WTC11 (cell line): Measurements from ENCODE around the gene SGK2. TPM values are rescaled to one million over a fixed set of nuclear protein-coding genes. Genes with fewer than 3 reads are reported as not detected.
"Not testable (repeated sequence)": the region's sequence is repeated elsewhere in the genome, so short reads cannot be mapped to it uniquely, and the experiment has no call there.

ENCODE experiments used
- ATAC-seq: fragments of 200-7000 bp; cut with Tn5 transposase; 2 replicates; pipeline ENCODE4 v1.10.0; 2021; ENCODE audit warnings: mild to moderate bottlenecking, moderate library complexity
- CTCF ChIA-PET: fragments of 300-600 bp; sonication (Branson Sonifier 250); formaldehyde crosslinking; loops from one replicate; lab custom pipeline; 2021; ENCODE audit warnings: antibody characterized with exemption; lab: Charles Lee
- POLR2A ChIA-PET: fragments of 350-600 bp; sonication (Branson Sonifier 250); formaldehyde crosslinking; loops from one replicate; lab custom pipeline; 2021; ENCODE audit warnings: antibody characterized with exemption; lab: Charles Lee
- DNase-seq: peaks from one replicate; pipeline ENCODE4 v3.0.0; 2021; ENCODE audit warnings: low spot score
- H3K27ac Mint-ChIP-seq: 2 replicates; pipeline ENCODE4 v1.8.0; 2021; ENCODE audit warnings: mixed read lengths
- H3K27me3 Mint-ChIP-seq: 2 replicates; pipeline ENCODE4 v1.8.0; 2021; ENCODE audit warnings: low read depth, mild to moderate bottlenecking, moderate library complexity, mixed read lengths
- H3K36me3 Mint-ChIP-seq: 2 replicates; pipeline ENCODE4 v1.8.0; 2021; ENCODE audit warnings: mixed read lengths
- H3K4me1 Mint-ChIP-seq: 2 replicates; pipeline ENCODE4 v1.8.0; 2022; ENCODE audit warnings: mixed read lengths
- H3K4me3 Mint-ChIP-seq: 2 replicates; pipeline ENCODE4 v1.8.0; 2021; ENCODE audit warnings: mild to moderate bottlenecking, moderate library complexity, mixed read lengths
- H3K9me3 Mint-ChIP-seq: 2 replicates; pipeline ENCODE4 v1.8.0; 2021; ENCODE audit warnings: mixed read lengths
- AFF4 ChIP-seq: sonication (generic); formaldehyde crosslinking; IDR thresholded peaks from 2 replicates; pipeline ENCODE4 v1.8.1; 2023; ENCODE audit warnings: mild to moderate bottlenecking, missing genetic modification reagents, borderline replicate concordance
- AR ChIP-seq: fragments of 250-450 bp; sonication (Bioruptor Pico); IDR thresholded peaks from 2 replicates; pipeline ENCODE4 v1.9.0; 2021; ENCODE audit warnings: mild to moderate bottlenecking
- ATF2 ChIP-seq: sonication (generic); formaldehyde crosslinking; IDR thresholded peaks from 2 replicates; pipeline ENCODE4 v1.8.1; 2022; ENCODE audit warnings: low read depth, missing genetic modification reagents, borderline replicate concordance
- ATF3 ChIP-seq: sonication (generic); formaldehyde crosslinking; conservative IDR thresholded peaks from 2 replicates; pipeline ENCODE4 v1.8.1; 2022; ENCODE audit warnings: mild to moderate bottlenecking, missing genetic modification reagents
- ATF6 ChIP-seq: sonication (generic); formaldehyde crosslinking; IDR thresholded peaks from 2 replicates; pipeline ENCODE4 v1.8.1; 2023; ENCODE audit warnings: mild to moderate bottlenecking, missing genetic modification reagents
- CREM ChIP-seq: sonication (generic); formaldehyde crosslinking; IDR thresholded peaks from 2 replicates; pipeline ENCODE4 v1.8.1; 2022; ENCODE audit warnings: mild to moderate bottlenecking, missing genetic modification reagents, moderate library complexity
- EMX1 ChIP-seq: fragments of 250-450 bp; sonication (Bioruptor Pico); IDR thresholded peaks from 2 replicates; pipeline ENCODE4 v1.8.0; 2021; ENCODE audit warnings: mild to moderate bottlenecking
- ETV6 ChIP-seq: sonication (generic); formaldehyde crosslinking; IDR thresholded peaks from 2 replicates; pipeline ENCODE4 v1.8.1; 2022; ENCODE audit warnings: mild to moderate bottlenecking, missing genetic modification reagents
- GTF2I ChIP-seq: fragments of 250-450 bp; sonication (Bioruptor Pico); conservative IDR thresholded peaks from 2 replicates; pipeline ENCODE4 v1.4.0; 2021; ENCODE audit warnings: mild to moderate bottlenecking
- MAX ChIP-seq: sonication (generic); formaldehyde crosslinking; IDR thresholded peaks from 2 replicates; pipeline ENCODE4 v1.8.0; 2022; ENCODE audit warnings: mild to moderate bottlenecking, missing genetic modification reagents
- NR3C1 ChIP-seq: sonication (generic); formaldehyde crosslinking; conservative IDR thresholded peaks from 2 replicates; pipeline ENCODE4 v1.8.1; 2023; ENCODE audit warnings: low read depth, mild to moderate bottlenecking, missing genetic modification reagents
- OVOL2 ChIP-seq: fragments of 250-450 bp; sonication (Bioruptor Pico); IDR thresholded peaks from 2 replicates; pipeline ENCODE4 v1.9.0; 2021; ENCODE audit warnings: mild to moderate bottlenecking, borderline replicate concordance
- SOX15 ChIP-seq: fragments of 250-450 bp; sonication (Bioruptor Pico); IDR thresholded peaks from 2 replicates; pipeline ENCODE4 v1.9.0; 2021; ENCODE audit warnings: mild to moderate bottlenecking
- TEAD1 ChIP-seq: sonication (generic); formaldehyde crosslinking; IDR thresholded peaks from 2 replicates; pipeline ENCODE4 v1.8.0; 2022; ENCODE audit warnings: mild to moderate bottlenecking, missing genetic modification reagents
- ZNF281 ChIP-seq: sonication (generic); formaldehyde crosslinking; IDR thresholded peaks from 2 replicates; pipeline ENCODE4 v1.8.0; 2023; ENCODE audit warnings: mild to moderate bottlenecking, missing genetic modification reagents
- ZNF425 ChIP-seq: fragments of 250-450 bp; sonication (Bioruptor Pico); conservative IDR thresholded peaks from 2 replicates; pipeline ENCODE4 v1.9.0; 2021; ENCODE audit warnings: mild to moderate bottlenecking
- ZNF671 ChIP-seq: fragments of 250-450 bp; sonication (Bioruptor Pico); IDR thresholded peaks from 2 replicates; pipeline ENCODE4 v1.8.0; 2021; ENCODE audit warnings: mild to moderate bottlenecking
- total RNA-seq: library from RNA; stranded (reverse); gene quantifications from 3 replicates; pipeline ENCODE4 v1.2.3, GENCODE V29; 2021

Gene SGK2
- total RNA-seq, 1 experiment from 2014 or later = 0.74 TPM

GRCh38 chr20:43586641-43587040 lies 27.8 kb downstream of the SGK2 start (continued):
- TF ChIP-seq AR = no peak

- H3K27ac Mint-ChIP-seq, H3K36me3 Mint-ChIP-seq, DNase-seq, ATAC-seq, H3K4me3 Mint-ChIP-seq, H3K9me3 Mint-ChIP-seq, POLR2A ChIA-PET, CTCF ChIA-PET, H3K27me3 Mint-ChIP-seq: not testable (repeated sequence)
- peaks cover 20% of the 10 kb centered on the region for H3K4me1 Mint-ChIP-seq
These were observed 29.7 kb downstream of the SGK2 start for GRCh38 chr20:43588526-43588925.

- no peak for TF ChIP-seq SOX15 (CRISPR knock-in tag)
- no peak for TF ChIP-seq CREM
- no peak for TF ChIP-seq ATF2 (CRISPR knock-in tag)
- TF ChIP-seq GTF2I (CRISPR knock-in tag) = no peak
- no peak for TF ChIP-seq EMX1 (CRISPR knock-in tag)
- no peak for TF ChIP-seq MAX (CRISPR knock-in tag)
- no peak for TF ChIP-seq OVOL2 (CRISPR knock-in tag)
- TF ChIP-seq ETV6 (CRISPR knock-in tag) = no peak
- no peak for TF ChIP-seq ZNF281 (CRISPR knock-in tag)
- TF ChIP-seq TEAD1 (CRISPR knock-in tag) = no peak
- no peak for TF ChIP-seq ZNF671
- no peak for TF ChIP-seq NR3C1 (CRISPR knock-in tag)
- no peak for TF ChIP-seq ATF3 (CRISPR knock-in tag)
- TF ChIP-seq ZNF425 (CRISPR knock-in tag) = no peak
- no peak for TF ChIP-seq AFF4 (CRISPR knock-in tag)
- TF ChIP-seq ATF6 (CRISPR knock-in tag) = no peak
- Mint-ChIP-seq H3K9me3 (no peaks in the 10 kb centered on the region), H3K4me1 (peaks cover 8% of the 10 kb centered on the region), H3K27ac (peak overlapping the region; percentile 97), H3K4me3 (peak overlapping the region; percentile 92), H3K36me3 (peaks cover 8% of the 10 kb centered on the region), H3K27me3 (no peaks in the 10 kb centered on the region)
- POLR2A ChIA-PET = no interaction called here
- CTCF ChIA-PET = interaction anchor here (1.4 to 2.5 kb wide), 2 partner anchors 52 to 141 kb away, joined by 11 to 21 read pairs; no protein-coding TSS in a partner anchor
- peak; percentile 5; the same call in 1 of the 2 replicates for ATAC-seq
- peak; percentile 19 for DNase-seq
These were observed 31.2 kb downstream of the SGK2 start for GRCh38 chr20:43590036-43590391.
